Measurements from ENCODE around the gene DARS1.

GRCh38 chr2:136019825-136020224 is 34.4 kb upstream of the DARS1 start:
- TF ChIP-seq, protein P1, sequence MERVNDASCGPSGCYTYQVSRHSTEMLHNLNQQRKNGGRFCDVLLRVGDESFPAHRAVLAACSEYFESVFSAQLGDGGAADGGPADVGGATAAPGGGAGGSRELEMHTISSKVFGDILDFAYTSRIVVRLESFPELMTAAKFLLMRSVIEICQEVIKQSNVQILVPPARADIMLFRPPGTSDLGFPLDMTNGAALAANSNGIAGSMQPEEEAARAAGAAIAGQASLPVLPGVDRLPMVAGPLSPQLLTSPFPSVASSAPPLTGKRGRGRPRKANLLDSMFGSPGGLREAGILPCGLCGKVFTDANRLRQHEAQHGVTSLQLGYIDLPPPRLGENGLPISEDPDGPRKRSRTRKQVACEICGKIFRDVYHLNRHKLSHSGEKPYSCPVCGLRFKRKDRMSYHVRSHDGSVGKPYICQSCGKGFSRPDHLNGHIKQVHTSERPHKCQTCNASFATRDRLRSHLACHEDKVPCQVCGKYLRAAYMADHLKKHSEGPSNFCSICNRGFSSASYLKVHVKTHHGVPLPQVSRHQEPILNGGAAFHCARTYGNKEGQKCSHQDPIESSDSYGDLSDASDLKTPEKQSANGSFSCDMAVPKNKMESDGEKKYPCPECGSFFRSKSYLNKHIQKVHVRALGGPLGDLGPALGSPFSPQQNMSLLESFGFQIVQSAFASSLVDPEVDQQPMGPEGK (CRISPR knock-in tag; IDR thresholded peaks at IDR 0.05; ENCODE audit: borderline replicate concordance) = no peak
- TF ChIP-seq OSR1 (CRISPR knock-in tag; IDR thresholded peaks at IDR 0.05) (no peak), SNAI2 (CRISPR knock-in tag; IDR thresholded peaks at IDR 0.05) (no peak), TSHZ2 (CRISPR knock-in tag; IDR thresholded peaks at IDR 0.05) (no peak), TOX (CRISPR knock-in tag; IDR thresholded peaks at IDR 0.05; ENCODE audit: borderline replicate concordance) (no peak), CSRNP3 (CRISPR knock-in tag; IDR thresholded peaks at IDR 0.05) (no peak), ZC3H10 (CRISPR knock-in tag; IDR thresholded peaks at IDR 0.05) (no peak), PPARA (CRISPR knock-in tag; IDR thresholded peaks at IDR 0.05; ENCODE audit: borderline replicate concordance) (no peak), CREB5 (CRISPR knock-in tag; IDR thresholded peaks at IDR 0.05; ENCODE audit: low read depth) (no peak), CSDC2 (CRISPR knock-in tag; IDR thresholded peaks at IDR 0.05) (no peak)
